T-helper 2 cell (primary cell): ENCODE data around the gene ZFR.
"Not testable (repeated sequence)": the region's sequence is repeated elsewhere in the genome, so short reads cannot be mapped to it uniquely, and the experiment has no call there.

Experiments used
- DNase-seq, 5 experiments: peaks; one replicate each; pipeline versions ENCODE4 v3.0.0 to v3.0.0-alpha.2; 2012 to 2022

The ZFR gene

GRCh38 chr5:32319392-32319791, 125.1 kb downstream of the ZFR start:
- DNase-seq: no peak

DNA sequence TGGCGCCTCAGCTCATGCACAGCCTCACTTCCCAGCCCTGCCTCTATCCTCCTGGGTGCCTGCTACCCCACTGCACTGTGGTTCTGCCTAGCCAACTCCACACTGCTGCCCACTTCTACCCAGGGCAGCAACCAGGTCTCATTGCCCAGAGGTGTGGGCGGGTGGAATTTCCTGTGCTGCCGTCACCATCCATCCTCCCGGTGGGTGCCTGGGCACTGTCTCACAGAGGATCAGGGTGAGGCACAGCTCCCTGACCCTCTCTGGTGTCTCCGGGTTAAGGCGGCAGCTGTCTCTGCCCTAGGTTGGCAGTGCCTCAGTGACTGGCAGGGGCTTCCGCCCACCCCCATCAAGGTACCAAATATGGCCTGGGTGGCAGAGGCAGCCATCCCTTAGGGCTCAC, 127.5 kb downstream of the ZFR start:
- DNase-seq: no peak

GRCh38 chr5:32315221-32316014, 129.1 kb downstream of the ZFR start:
- DNase-seq: no peak

DNA sequence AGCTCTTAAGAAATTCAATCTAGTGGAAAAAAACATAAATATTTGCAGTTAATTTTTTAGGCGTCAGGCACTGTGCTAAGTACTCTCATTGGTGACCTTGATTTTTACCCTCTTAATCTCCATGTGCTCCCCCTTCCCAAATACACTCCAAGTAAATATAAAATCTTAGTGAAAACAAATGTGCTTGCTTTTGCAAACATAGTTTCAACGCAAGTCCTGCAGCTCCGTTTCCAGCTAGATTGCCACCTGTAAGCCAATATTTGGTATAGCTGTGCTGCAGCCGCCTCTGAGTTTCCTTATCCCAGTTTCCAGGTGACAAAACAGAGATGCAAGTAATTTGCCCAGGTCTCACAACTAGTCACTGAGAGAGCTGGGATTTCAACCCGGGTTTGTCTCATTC, 129.9 kb downstream of the ZFR start:
- DNase-seq: no peak

DNA sequence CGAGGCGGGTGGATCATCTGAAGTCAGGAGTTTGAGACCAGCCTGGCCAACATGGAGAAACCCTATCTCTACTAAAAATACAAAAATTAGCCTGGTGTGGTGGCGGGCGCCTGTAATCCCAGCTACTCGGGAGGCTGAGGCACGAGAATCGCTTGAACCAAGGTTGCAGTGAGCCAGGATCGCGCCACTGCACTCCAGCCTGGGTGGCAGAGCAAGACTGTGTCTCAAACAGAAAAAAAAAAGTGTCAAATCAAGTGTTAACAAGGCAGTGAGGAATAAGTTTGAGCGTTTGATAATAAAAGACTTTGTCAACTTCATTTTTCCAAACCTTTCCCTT, 130.4 kb downstream of the ZFR start:
- not testable (repeated sequence) for DNase-seq

DNA sequence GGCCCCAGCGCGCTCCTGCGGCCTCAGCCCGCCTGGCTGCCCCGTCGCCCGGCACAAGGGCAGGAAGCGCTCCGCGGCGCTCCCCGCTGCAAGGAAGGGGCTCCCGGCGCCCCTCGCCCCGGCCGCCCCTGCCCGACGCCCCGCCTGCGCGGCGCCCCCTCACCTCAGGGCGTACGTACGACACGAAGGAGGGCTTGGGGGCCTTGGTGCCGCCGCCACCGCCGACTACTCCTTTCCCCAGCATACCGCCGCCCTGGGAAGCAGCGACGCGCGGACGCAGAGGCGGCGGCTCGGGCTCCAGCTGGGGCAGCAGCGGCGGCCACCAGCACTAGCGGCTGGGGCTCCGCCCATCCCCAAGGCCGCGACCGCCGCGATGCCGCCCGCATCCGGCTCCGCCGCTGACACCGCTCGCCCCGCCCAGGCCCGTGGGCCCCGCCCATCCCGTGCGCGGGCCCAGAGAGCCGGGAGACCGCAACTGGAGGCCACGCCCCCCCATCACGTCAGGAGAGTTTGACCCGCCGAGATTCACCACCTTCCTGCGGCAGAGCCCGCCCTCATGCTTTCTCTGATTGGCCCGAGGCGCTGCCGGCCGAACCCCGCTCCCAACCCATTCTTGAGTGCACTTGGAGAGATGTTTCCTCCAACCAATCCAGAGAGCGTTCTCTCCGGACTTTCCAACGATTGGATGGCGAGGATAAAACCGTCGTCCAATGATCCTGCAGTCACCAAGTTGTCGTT, 131.8 kb downstream of the ZFR start, which contains the start of gene MTMR12:
Gene MTMR12, minus strand, starts transcription at position 345 of the 738 bp plus-strand sequence. Its CDS starts 101 bp downstream, at position 244.
- DNase-seq: peak; percentile 99 to 100 (median 100)

DNA sequence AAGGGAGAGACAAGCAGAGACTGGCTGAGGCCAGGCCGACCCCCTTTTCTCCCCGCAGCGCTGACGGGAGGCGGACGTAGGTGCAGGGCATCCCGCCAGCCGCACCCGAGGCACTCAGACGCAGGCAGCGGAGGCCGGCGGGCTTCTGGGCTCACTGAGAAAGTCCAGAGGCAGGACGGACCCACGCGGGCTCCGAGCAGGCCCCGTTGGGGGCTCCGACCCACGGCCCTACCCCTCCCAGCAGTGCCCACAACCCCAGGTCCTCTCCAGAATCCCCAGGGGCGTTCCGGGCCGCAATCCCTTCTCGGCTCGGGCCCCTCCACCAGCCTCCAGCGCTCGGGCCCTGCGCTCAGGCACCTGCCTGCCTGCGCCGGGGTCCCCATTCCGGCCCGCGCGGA, 132.3 kb downstream of the ZFR start:
- peak in 3 of 5 experiments; percentile 12 to 65 (median 23) for DNase-seq

- DNase-seq: no peak
Measured at GRCh38 chr5:32311404-32312196, 132.9 kb downstream of the ZFR start.

- DNase-seq: no peak
Measured at GRCh38 chr5:32309761-32310160, 134.8 kb downstream of the ZFR start.

- no peak for DNase-seq
Measured at GRCh38 chr5:32308946-32309345, 135.6 kb downstream of the ZFR start.

DNA sequence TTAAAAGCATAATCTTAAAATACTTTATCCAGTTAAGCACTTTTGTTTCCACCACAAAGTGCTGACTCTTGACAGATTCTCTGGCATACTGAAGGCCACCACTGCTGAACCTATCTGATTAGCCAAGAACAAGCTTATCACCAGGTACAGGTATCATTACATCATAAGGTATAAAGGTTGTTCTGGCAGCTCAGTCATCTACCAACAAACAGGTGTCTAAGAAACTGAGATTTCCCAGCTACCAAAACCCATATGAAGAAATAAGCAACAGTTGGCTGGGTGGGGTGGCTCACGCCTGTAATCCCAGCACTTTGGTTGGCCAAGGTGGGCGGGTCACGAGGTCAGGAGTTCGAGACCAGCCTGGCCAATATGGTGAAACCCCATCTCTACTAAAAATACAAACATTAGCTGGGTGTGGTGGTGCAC, 136.8 kb downstream of the ZFR start:
- DNase-seq: no peak

- DNase-seq: no peak
Measured at GRCh38 chr5:32304622-32305021, 139.9 kb downstream of the ZFR start.
